WI38 (cell line): Measurements from ENCODE around the gene RBM20.

Experiments used
- H3K4me3 ChIP-seq: 2 replicates; pipeline ENCODE4 v1.5.1; 2011; ENCODE audit warnings: low read depth, mild to moderate bottlenecking, control low read depth, low read length
- TF ChIP-seq, protein P1 (sequence below): IDR thresholded peaks from 2 replicates; pipeline ENCODE4 v1.5.1; 2012; ENCODE audit warnings: low read depth, mild to moderate bottlenecking, control low read depth, low read length

Gene RBM20

GRCh38 chr10:110834629-110835301, 190.6 kb downstream of the RBM20 start:
- TF ChIP-seq, protein P1, sequence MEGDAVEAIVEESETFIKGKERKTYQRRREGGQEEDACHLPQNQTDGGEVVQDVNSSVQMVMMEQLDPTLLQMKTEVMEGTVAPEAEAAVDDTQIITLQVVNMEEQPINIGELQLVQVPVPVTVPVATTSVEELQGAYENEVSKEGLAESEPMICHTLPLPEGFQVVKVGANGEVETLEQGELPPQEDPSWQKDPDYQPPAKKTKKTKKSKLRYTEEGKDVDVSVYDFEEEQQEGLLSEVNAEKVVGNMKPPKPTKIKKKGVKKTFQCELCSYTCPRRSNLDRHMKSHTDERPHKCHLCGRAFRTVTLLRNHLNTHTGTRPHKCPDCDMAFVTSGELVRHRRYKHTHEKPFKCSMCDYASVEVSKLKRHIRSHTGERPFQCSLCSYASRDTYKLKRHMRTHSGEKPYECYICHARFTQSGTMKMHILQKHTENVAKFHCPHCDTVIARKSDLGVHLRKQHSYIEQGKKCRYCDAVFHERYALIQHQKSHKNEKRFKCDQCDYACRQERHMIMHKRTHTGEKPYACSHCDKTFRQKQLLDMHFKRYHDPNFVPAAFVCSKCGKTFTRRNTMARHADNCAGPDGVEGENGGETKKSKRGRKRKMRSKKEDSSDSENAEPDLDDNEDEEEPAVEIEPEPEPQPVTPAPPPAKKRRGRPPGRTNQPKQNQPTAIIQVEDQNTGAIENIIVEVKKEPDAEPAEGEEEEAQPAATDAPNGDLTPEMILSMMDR: no peak
- no peak overlapping the region for H3K4me3 ChIP-seq

GRCh38 chr10:110835841-110836240, 191.7 kb downstream of the RBM20 start:
- TF ChIP-seq, protein P1: no peak
- no peak overlapping the region for H3K4me3 ChIP-seq

DNA sequence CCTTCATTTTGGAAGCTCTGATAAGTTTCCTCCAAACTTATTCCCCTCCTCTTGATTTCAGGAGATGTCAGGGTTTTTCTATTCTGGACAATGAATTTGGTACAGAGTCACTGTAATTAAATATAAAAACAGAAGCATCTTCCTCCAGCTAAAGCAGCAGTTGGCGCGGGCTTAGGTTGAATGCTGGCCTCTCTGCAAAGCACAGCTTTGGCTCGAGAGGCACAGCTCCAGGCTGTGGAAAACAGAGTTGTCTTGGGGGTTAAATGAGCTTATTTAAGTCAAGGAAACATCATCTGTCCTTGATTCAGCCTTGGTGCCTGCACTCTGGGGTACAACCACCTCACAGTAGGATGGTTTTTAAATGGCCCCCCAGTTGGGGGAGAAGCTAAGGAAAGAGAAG, 192.6 kb downstream of the RBM20 start:
- TF ChIP-seq, protein P1: no peak

DNA sequence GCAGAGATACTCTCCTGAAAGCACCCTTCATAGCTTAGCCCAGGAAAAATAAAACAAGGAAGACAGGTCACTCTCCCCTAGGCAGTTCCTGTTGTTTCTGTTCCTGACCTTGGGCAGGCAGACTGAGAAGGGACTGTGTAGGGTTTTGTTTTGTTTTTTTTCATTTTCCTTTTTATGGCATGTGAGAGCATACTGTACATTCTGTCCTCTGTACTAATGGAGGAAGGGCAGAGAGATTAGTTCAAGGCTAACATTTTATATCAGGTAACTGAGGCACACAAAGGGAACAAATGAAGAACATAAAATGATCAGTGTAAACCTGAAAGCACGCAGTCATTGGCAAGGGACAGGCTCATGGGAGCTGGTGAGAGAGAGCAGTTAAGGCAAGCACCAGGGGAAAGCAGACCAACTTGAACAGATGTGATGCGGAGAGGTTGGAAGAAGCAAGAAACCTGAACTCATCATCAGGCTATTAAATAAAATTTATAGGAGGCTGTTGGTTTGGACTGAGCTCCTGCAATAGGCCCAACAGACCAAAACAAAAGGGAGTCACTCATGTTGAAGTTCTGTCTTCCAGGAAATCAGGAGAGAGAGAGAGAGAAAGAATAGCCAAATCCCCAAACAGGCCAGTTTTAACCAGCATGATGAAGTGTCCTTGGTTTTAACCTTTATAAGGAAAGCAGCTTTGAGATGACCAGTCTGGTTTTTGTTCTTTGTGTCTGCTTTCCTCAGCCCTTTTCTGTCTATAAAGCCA, 193.5 kb downstream of the RBM20 start:
- TF ChIP-seq, protein P1: no peak

More for the DNA sequence above, 192.6 kb downstream of the RBM20 start:
- no peak overlapping the region for H3K4me3 ChIP-seq

DNA sequence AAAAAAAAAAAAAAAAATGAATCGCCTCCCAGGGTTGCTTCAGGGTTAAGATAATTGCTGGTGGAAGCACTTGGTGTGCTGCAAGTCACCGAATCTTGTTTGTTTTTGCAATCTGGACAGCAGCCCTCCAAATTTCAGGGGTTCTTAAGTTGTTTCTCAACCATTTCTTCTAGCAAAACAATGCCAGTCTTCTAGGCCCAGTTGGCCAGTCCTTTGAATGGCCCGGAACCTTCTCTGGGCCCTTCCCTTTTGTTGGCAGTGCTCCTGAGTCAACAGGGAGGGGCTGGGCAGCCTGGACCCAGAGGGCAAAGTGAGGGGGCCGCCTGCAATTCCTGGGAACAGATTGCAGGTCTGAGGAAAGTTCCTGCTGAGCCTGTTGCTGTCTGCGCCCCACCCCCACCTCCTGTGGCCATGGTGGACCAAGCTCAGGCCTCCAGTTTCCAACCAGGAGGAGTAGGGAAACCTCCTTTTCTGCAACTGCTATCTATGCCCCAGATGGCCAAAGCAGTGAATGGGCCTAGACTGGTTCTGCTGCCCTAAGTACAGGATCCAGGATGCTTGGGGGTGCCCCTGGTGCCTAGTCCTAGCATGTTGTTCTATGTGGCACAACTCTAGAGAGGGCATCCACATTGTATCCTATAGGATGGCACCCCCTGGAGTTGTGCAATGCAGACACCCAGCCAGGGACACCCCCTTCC, 196.2 kb downstream of the RBM20 start:
- TF ChIP-seq, protein P1: no peak
- H3K4me3 ChIP-seq: no peak overlapping the region

More for the DNA sequence above, 193.5 kb downstream of the RBM20 start:
- H3K4me3 ChIP-seq: no peak overlapping the region

- H3K4me3 ChIP-seq: no peak overlapping the region
- TF ChIP-seq, protein P1: no peak
Observed at GRCh38 chr10:110840923-110841428, 196.8 kb downstream of the RBM20 start.
